ENCODE data around the gene IFIT1.
"Not testable (repeated sequence)": the region's sequence is repeated elsewhere in the genome, so short reads cannot be mapped to it uniquely, and the experiment has no call there.

The IFIT1 gene

GRCh38 chr10:89416465-89416864, 24.0 kb downstream of the IFIT1 start:
- no peak for DNase-seq
- TF ChIP-seq POLR2A (IDR thresholded peaks at IDR 0.05; ENCODE audit: low read length) (no peak), GATA1 (IDR thresholded peaks at IDR 0.05; ENCODE audit: low read depth, low read length) (no peak)

GRCh38 chr10:89419548-89419947, 27.1 kb downstream of the IFIT1 start:
- TF ChIP-seq POLR2A (IDR thresholded peaks at IDR 0.05; ENCODE audit: low read length) (no peak), GATA1 (IDR thresholded peaks at IDR 0.05; ENCODE audit: low read depth, low read length) (no peak)
- DNase-seq, result peak; percentile 7 to 27

GRCh38 chr10:89421018-89421476, 28.6 kb downstream of the IFIT1 start:
- TF ChIP-seq POLR2A (IDR thresholded peaks at IDR 0.05; ENCODE audit: low read length), result no peak
- no peak for TF ChIP-seq GATA1 (IDR thresholded peaks at IDR 0.05; ENCODE audit: low read depth, low read length)
- no peak for DNase-seq

DNA sequence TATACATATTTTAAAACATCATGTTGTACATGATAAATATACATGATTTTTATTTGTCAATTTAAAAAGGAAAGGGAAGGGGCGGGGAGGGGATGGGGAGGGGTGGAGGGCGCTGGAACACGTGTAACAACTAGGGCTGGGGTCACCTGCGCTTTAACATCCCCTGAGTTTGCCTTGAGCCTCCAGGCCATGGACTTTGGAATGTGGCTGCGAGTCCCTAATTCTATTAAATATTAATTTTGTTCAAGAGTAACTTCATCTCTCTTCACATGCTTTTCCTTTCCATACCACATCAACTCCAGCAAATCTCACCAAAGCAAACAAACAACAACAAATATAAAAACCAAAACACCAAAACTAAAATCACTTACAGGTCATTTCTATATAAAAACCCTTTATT, 32.6 kb downstream of the IFIT1 start:
- TF ChIP-seq GATA1 (IDR thresholded peaks at IDR 0.05; ENCODE audit: low read depth, low read length) (no peak), POLR2A (IDR thresholded peaks at IDR 0.05; ENCODE audit: low read length) (no peak)
- DNase-seq, result no peak

DNA sequence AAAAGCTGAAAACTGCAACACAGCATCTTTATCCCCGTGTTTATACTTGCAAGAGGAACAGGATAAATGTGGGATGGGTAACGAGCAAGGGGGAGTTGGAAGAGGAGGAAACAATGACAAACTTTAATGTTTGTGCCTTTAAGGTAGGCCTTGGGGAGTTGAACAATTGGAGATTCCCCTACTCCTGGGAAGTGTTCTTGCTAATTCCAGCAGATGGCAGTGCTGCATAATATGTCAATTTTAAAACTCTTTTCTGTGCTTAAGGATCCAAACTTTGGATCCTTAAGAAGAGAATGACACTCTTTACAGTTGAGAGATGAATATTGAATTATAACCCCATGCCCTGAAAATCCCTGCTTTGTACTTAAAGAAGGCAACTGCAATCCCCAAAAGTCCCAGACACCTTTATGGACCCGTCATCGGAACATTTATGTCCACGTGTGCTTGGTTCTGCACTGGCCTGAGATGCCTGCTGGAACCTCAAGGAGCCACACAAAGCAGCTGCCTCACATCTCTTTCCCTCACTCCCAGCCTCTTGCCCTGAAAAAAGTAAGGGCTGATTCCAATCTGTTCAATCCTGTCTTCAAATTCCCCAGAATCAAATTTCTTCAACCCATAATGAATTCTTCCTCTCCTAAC, 33.9 kb downstream of the IFIT1 start:
- DNase-seq, result peak; percentile 49 to 64
- TF ChIP-seq POLR2A (IDR thresholded peaks at IDR 0.05; ENCODE audit: low read length) (no peak), GATA1 (IDR thresholded peaks at IDR 0.05; ENCODE audit: low read depth, low read length) (no peak)

GRCh38 chr10:89427629-89428028, 35.2 kb downstream of the IFIT1 start:
- no peak for DNase-seq
- TF ChIP-seq GATA1 (IDR thresholded peaks at IDR 0.05; ENCODE audit: low read depth, low read length), result no peak
- TF ChIP-seq POLR2A (IDR thresholded peaks at IDR 0.05; ENCODE audit: low read length), result no peak

DNA sequence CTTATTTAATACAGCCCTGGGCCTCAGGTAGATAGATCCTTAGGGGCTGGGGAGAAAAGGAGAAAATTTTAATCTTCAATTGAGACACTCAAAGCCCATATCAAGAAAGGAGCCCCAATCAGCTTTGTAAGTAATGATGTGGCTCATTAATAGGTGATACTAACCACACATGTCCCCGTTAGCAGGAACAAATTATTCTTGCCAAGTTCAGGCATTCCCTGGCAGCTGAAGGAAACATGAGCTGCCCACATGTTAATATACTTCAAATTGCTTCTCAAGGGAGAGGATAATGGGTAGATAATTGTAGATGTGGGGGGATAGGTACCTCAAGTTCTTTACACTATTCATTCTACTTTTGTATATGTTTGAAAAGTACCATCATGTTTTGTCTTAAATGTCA, 36.5 kb downstream of the IFIT1 start:
- DNase-seq, result no peak
- no peak for TF ChIP-seq POLR2A (IDR thresholded peaks at IDR 0.05; ENCODE audit: low read length)
- no peak for TF ChIP-seq GATA1 (IDR thresholded peaks at IDR 0.05; ENCODE audit: low read depth, low read length)

GRCh38 chr10:89431977-89432376, 39.6 kb downstream of the IFIT1 start:
- no peak for DNase-seq
- TF ChIP-seq GATA1 (IDR thresholded peaks at IDR 0.05; ENCODE audit: low read depth, low read length) (no peak), POLR2A (IDR thresholded peaks at IDR 0.05; ENCODE audit: low read length) (no peak)

DNA sequence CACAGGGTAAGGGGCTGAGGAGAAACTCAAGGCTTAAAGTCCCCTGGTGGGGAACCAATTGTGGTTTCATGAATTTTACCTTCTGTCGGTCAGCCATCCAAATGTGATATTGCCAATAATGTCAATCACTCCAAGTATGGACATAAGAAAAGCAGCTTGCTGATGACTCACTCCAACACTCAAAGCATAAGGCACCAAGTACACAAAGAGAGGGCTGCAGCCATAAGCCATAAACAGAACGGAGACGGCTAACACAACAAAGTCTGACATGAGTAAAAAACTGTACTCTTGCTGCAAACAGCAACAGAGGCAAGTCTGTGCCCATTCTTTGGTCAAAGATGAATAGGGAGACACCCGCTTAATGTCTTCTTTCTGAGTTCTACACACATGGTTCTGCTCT, 46.1 kb downstream of the IFIT1 start:
- no peak for TF ChIP-seq POLR2A (IDR thresholded peaks at IDR 0.05; ENCODE audit: low read length)
- no peak for TF ChIP-seq GATA1 (IDR thresholded peaks at IDR 0.05; ENCODE audit: low read depth, low read length)
- DNase-seq, result no peak

- peak in 1 of 2 experiments; percentile 6 for DNase-seq
- no peak for TF ChIP-seq GATA1 (IDR thresholded peaks at IDR 0.05; ENCODE audit: low read depth, low read length)
- no peak for TF ChIP-seq POLR2A (IDR thresholded peaks at IDR 0.05; ENCODE audit: low read length)
Observed at GRCh38 chr10:89440226-89441009, 48.0 kb downstream of the IFIT1 start.

GRCh38 chr10:89442289-89442688, 49.9 kb downstream of the IFIT1 start:
- no peak for TF ChIP-seq GATA1 (IDR thresholded peaks at IDR 0.05; ENCODE audit: low read depth, low read length)
- no peak for TF ChIP-seq POLR2A (IDR thresholded peaks at IDR 0.05; ENCODE audit: low read length)
- no peak for DNase-seq

DNA sequence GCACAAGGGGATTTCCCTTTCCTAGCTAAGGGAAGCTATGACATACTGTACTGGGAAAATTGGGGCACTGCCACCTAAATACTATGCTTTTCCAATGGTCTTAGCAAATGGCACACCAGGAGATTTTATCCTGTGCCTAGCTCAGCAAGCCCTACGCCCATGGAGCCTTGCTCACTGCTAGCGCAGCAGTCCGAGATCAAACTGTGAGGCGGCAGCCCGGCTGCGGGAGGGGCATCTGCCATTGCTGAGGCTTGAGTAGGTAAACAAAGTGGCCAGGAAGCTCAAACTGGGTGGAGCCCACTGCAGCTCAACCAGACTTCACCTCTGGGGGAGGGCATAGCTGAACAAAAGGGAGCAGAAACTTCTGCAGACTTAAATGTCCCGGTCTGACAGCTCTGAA, 52.4 kb downstream of the IFIT1 start:
- DNase-seq, result not testable (repeated sequence)

DNA sequence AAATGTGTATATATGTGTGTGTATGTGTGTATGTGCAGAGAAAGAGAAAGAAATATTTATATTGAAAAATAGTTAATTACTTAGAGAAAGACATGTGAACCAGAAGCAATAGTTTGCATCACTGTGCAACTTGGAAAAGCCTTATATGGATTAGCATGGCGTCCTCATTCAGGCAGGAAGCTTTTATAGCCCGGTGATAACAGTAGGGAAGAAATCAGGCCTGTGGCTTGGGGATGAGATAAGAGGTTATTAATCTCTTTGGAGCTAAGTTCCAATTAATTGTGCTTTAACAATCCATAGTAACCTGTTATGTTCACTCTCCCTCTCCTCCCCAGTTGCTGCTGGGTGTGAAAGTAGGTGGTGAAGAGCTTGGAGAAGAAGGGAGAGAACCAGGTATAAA, 58.5 kb downstream of the IFIT1 start:
- DNase-seq, result no peak
- no peak for TF ChIP-seq GATA1 (IDR thresholded peaks at IDR 0.05; ENCODE audit: low read depth, low read length)
- TF ChIP-seq POLR2A (IDR thresholded peaks at IDR 0.05; ENCODE audit: low read length), result no peak

DNA sequence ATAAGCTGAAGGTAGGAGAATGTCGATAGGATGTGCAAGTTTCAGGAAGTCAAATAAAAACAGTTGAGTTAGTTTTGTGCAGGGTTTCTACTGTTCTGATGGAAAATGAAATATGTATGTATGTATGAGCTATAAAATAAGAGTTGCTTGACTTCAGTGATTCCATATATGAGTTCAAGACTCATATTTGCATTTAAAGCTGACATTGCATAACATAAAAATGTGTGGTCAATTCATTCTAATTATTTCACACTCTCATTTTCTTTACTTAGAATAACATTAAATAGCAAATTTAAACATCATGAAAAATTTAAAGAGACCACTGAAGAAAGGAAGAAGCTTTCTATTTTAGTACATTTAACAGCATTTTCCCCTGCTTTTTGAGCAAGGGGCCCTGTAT, 59.8 kb downstream of the IFIT1 start:
- TF ChIP-seq POLR2A (IDR thresholded peaks at IDR 0.05; ENCODE audit: low read length) (no peak), GATA1 (IDR thresholded peaks at IDR 0.05; ENCODE audit: low read depth, low read length) (no peak)

More for the DNA sequence above, 59.8 kb downstream of the IFIT1 start:
- DNase-seq, result no peak
